ENCODE results near the gene RAB6A. TPM values are rescaled to one million over a fixed set of nuclear protein-coding genes. Genes with fewer than 3 reads are reported as not detected.
"Not testable (repeated sequence)": the region's sequence is repeated elsewhere in the genome, so short reads cannot be mapped to it uniquely, and the experiment has no call there.

The RAB6A gene
- total RNA-seq, 6 experiments from 2014 or later: 91.7 to 130 (median 109) TPM

- Mint-ChIP-seq H3K36me3 (ENCODE audit: low read depth) (peaks cover 5% of the 10 kb centered on the region; the same call in 1 of the 2 replicates), H3K4me3 (no peak overlapping the region), H3K27ac (no peak overlapping the region), H3K9me3 (no peaks in the 10 kb centered on the region), H3K4me1 (ENCODE audit: low read depth) (no peaks in the 10 kb centered on the region), H3K27me3 (ENCODE audit: insufficient read depth) (peaks cover 3% of the 10 kb centered on the region)
- no peak for DNase-seq
- TF ChIP-seq CTCF (IDR thresholded peaks at IDR 0.05): no peak
Observed at GRCh38 chr11:73693899-73694525, 66.9 kb downstream of the RAB6A start.

- H3K27me3 Mint-ChIP-seq (ENCODE audit: insufficient read depth): no peaks in the 10 kb centered on the region; the same call in 1 of the 2 replicates
- H3K36me3 Mint-ChIP-seq (ENCODE audit: low read depth): peaks cover 32% of the 10 kb centered on the region
- no peak for DNase-seq
- no peaks in the 10 kb centered on the region for H3K9me3 Mint-ChIP-seq
- H3K27ac Mint-ChIP-seq: 0 out of 2 replicates have a peak overlapping the region, but pooled peaks have one; percentile 5
- TF ChIP-seq CTCF (IDR thresholded peaks at IDR 0.05): no peak
- H3K4me1 Mint-ChIP-seq (ENCODE audit: low read depth): peaks cover 6% of the 10 kb centered on the region; the same call in 1 of the 2 replicates
- H3K4me3 Mint-ChIP-seq: no peak overlapping the region
Observed at GRCh38 chr11:73680687-73681086, 80.2 kb downstream of the RAB6A start.

GRCh38 chr11:73676552-73676951 is 84.3 kb downstream of the RAB6A start:
- H3K4me3 Mint-ChIP-seq; H3K27me3 Mint-ChIP-seq (ENCODE audit: insufficient read depth); H3K27ac Mint-ChIP-seq; H3K4me1 Mint-ChIP-seq (ENCODE audit: low read depth); DNase-seq; H3K9me3 Mint-ChIP-seq: not testable (repeated sequence)
- TF ChIP-seq CTCF (IDR thresholded peaks at IDR 0.05): peak; percentile 19; the same call in 1 of the 2 replicates
- peaks cover 24% of the 10 kb centered on the region for H3K36me3 Mint-ChIP-seq (ENCODE audit: low read depth)

GRCh38 chr11:73671701-73672100 is 89.2 kb downstream of the RAB6A start:
- DNase-seq: no peak
- H3K4me3 Mint-ChIP-seq: no peak overlapping the region
- H3K27ac Mint-ChIP-seq: no peak overlapping the region
- TF ChIP-seq CTCF (IDR thresholded peaks at IDR 0.05): no peak
- no peaks in the 10 kb centered on the region; the same call in none of the 2 replicates for H3K27me3 Mint-ChIP-seq (ENCODE audit: insufficient read depth)
- H3K4me1 Mint-ChIP-seq (ENCODE audit: low read depth): no peaks in the 10 kb centered on the region
- peaks cover 4% of the 10 kb centered on the region; the same call in 1 of the 2 replicates for H3K36me3 Mint-ChIP-seq (ENCODE audit: low read depth)
- no peaks in the 10 kb centered on the region for H3K9me3 Mint-ChIP-seq

GRCh38 chr11:73670808-73671207 is 90.1 kb downstream of the RAB6A start:
- Mint-ChIP-seq H3K4me3 (no peak overlapping the region), H3K27me3 (ENCODE audit: insufficient read depth) (no peaks in the 10 kb centered on the region; the same call in none of the 2 replicates), H3K4me1 (ENCODE audit: low read depth) (no peaks in the 10 kb centered on the region), H3K36me3 (ENCODE audit: low read depth) (no peaks in the 10 kb centered on the region), H3K27ac (no peak overlapping the region), H3K9me3 (no peaks in the 10 kb centered on the region)
- no peak for DNase-seq
- no peak for TF ChIP-seq CTCF (IDR thresholded peaks at IDR 0.05)

All from HFFc6 (cell line).